HFFc6 (cell line): ENCODE measurements around the gene ADTRP. TPM values are rescaled to one million over a fixed set of nuclear protein-coding genes. Genes with fewer than 3 reads are reported as not detected.
"Not testable (repeated sequence)": the region's sequence is repeated elsewhere in the genome, so short reads cannot be mapped to it uniquely, and the experiment has no call there.

Experiments
- DNase-seq: peaks from one replicate; pipeline ENCODE4 v3.0.0-alpha.2; 2018
- H3K27ac Mint-ChIP-seq: 2 replicates; pipeline ENCODE4 v1.8.0; 2020; ENCODE audit warnings: mild to moderate bottlenecking, mixed read lengths
- H3K27me3 Mint-ChIP-seq: 2 replicates; pipeline ENCODE4 v1.8.0; 2021; ENCODE audit warnings: mild to moderate bottlenecking, moderate library complexity, mixed read lengths; ENCODE audit not compliant: insufficient read depth
- H3K36me3 Mint-ChIP-seq: 2 replicates; pipeline ENCODE4 v1.8.0; 2021; ENCODE audit warnings: low read depth, mixed read lengths
- H3K4me1 Mint-ChIP-seq: 2 replicates; pipeline ENCODE4 v1.8.0; 2020; ENCODE audit warnings: low read depth, mixed read lengths
- H3K4me3 Mint-ChIP-seq: 2 replicates; pipeline ENCODE4 v1.8.0; 2020; ENCODE audit warnings: mild to moderate bottlenecking, moderate library complexity, mixed read lengths
- H3K9me3 Mint-ChIP-seq: 2 replicates; pipeline ENCODE4 v1.8.0; 2020; ENCODE audit warnings: mild to moderate bottlenecking, mixed read lengths
- CTCF ChIP-seq: fragments of 200-600 bp; sonication (generic); IDR thresholded peaks from 2 replicates; pipeline ENCODE4 v1.5.0; 2021; ENCODE audit warnings: antibody characterized with exemption, mild to moderate bottlenecking
- total RNA-seq, 6 experiments: library from RNA; stranded (reverse); fragmentation: NEBNext Ultra II Directional; extraction: Animal tissue kit (Norgen Biotek cat#: 25700); gene quantifications; 2 replicates in 1 of 6; 3 replicates in 5 of 6; pipeline ENCODE4 v1.2.3, GENCODE V29; 2021

Gene ADTRP
- total RNA-seq, 6 experiments from 2014 or later, result 0.24 to 0.99 (median 0.84) TPM

GRCh38 chr6:11689847-11690246, 88.8 kb downstream of the ADTRP start:
- H3K4me1 Mint-ChIP-seq, result peaks cover 34% of the 10 kb centered on the region
- no peak for DNase-seq
- H3K27me3 Mint-ChIP-seq, result no peaks in the 10 kb centered on the region
- peaks cover 8% of the 10 kb centered on the region; the same call in 1 of the 2 replicates for H3K36me3 Mint-ChIP-seq
- H3K27ac Mint-ChIP-seq, result no peak overlapping the region
- no peak overlapping the region for H3K4me3 Mint-ChIP-seq
- TF ChIP-seq CTCF, result no peak
- H3K9me3 Mint-ChIP-seq, result no peaks in the 10 kb centered on the region; the same call in 1 of the 2 replicates

- H3K27me3 Mint-ChIP-seq, DNase-seq, H3K9me3 Mint-ChIP-seq, H3K4me3 Mint-ChIP-seq, H3K27ac Mint-ChIP-seq, H3K36me3 Mint-ChIP-seq: not testable (repeated sequence)
- H3K4me1 Mint-ChIP-seq, result peaks cover 39% of the 10 kb centered on the region
Measured at GRCh38 chr6:11689400-11689799, 89.2 kb downstream of the ADTRP start.

- no peak for TF ChIP-seq CTCF
- Mint-ChIP-seq H3K36me3 (peaks cover 8% of the 10 kb centered on the region; the same call in 1 of the 2 replicates), H3K27ac (no peak overlapping the region), H3K27me3 (no peaks in the 10 kb centered on the region), H3K4me1 (peaks cover 40% of the 10 kb centered on the region), H3K4me3 (no peak overlapping the region), H3K9me3 (no peaks in the 10 kb centered on the region; the same call in 1 of the 2 replicates)
- DNase-seq, result no peak
Measured at GRCh38 chr6:11688425-11688709, 90.2 kb downstream of the ADTRP start.

- TF ChIP-seq CTCF, result no peak
- H3K36me3 Mint-ChIP-seq, result peaks cover 13% of the 10 kb centered on the region
- peak; percentile 64 for DNase-seq
- peak overlapping the region; percentile 12 for H3K4me3 Mint-ChIP-seq
- peaks cover 2% of the 10 kb centered on the region; the same call in 1 of the 2 replicates for H3K27me3 Mint-ChIP-seq
- H3K4me1 Mint-ChIP-seq, result peaks cover 33% of the 10 kb centered on the region
- peaks cover 6% of the 10 kb centered on the region for H3K9me3 Mint-ChIP-seq
- peak overlapping the region; percentile 43 for H3K27ac Mint-ChIP-seq
Measured at GRCh38 chr6:11685481-11686093, 93.0 kb downstream of the ADTRP start.

- H3K36me3 Mint-ChIP-seq, result peaks cover 14% of the 10 kb centered on the region
- H3K27ac Mint-ChIP-seq, result peak overlapping the region; percentile 37
- H3K27me3 Mint-ChIP-seq, result peaks cover 2% of the 10 kb centered on the region; the same call in 1 of the 2 replicates
- peak overlapping the region; percentile 12 for H3K4me3 Mint-ChIP-seq
- peaks cover 11% of the 10 kb centered on the region for H3K9me3 Mint-ChIP-seq
- no peak for TF ChIP-seq CTCF
- peaks cover 33% of the 10 kb centered on the region for H3K4me1 Mint-ChIP-seq
- no peak for DNase-seq
Measured at GRCh38 chr6:11684901-11685480, 93.6 kb downstream of the ADTRP start.

GRCh38 chr6:11683871-11684270, 94.7 kb downstream of the ADTRP start:
- Mint-ChIP-seq H3K36me3 (peaks cover 13% of the 10 kb centered on the region), H3K9me3 (peaks cover 11% of the 10 kb centered on the region), H3K4me1 (peaks cover 33% of the 10 kb centered on the region), H3K27ac (no peak overlapping the region), H3K4me3 (no peak overlapping the region), H3K27me3 (peaks cover 2% of the 10 kb centered on the region; the same call in 1 of the 2 replicates)
- no peak for TF ChIP-seq CTCF
- DNase-seq, result no peak
